Prostate gland (tissue), 2 donors: ENCODE results near the gene MLLT10. TPM values are rescaled to one million over a fixed set of nuclear protein-coding genes. Genes with fewer than 3 reads are reported as not detected.
"Not testable (repeated sequence)": the region's sequence is repeated elsewhere in the genome, so short reads cannot be mapped to it uniquely, and the experiment has no call there.

Source experiments
- DNase-seq: peaks from one replicate; pipeline ENCODE4 v3.0.0-alpha.2; 2019; ENCODE audit warnings: low spot score
- H3K27ac ChIP-seq, 2 donors: fragments of 200-600 bp; sonication (generic); 2 replicates each; pipeline ENCODE4 v1.5.1; 2017 to 2019
- H3K27me3 ChIP-seq: fragments of 200-600 bp; sonication (generic); replicated peaks from 2 replicates; pipeline ENCODE4 v1.5.1; 2019; ENCODE audit not compliant: insufficient read depth
- H3K36me3 ChIP-seq, 2 donors: fragments of 200-600 bp; sonication (generic); 1 replicate in 1 of 2; 2 replicates in 1 of 2; pipeline versions ENCODE4 v1.5.1 to v1.8.1; 2017 to 2019
- H3K4me1 ChIP-seq: fragments of 200-600 bp; sonication (generic); replicated peaks from 2 replicates; pipeline ENCODE4 v1.5.1; 2019
- H3K4me3 ChIP-seq, 2 donors: fragments of 200-600 bp; sonication (generic); 2 replicates each; pipeline ENCODE4 v1.5.1; 2017 to 2019
- H3K9me3 ChIP-seq: fragments of 200-600 bp; sonication (generic); 2 replicates; pipeline ENCODE4 v1.5.1; 2017
- CTCF ChIP-seq, 4 experiments: fragments of 200-600 bp in 2 of 4; fragments of 450-650 bp in 2 of 4; sonication (generic) in 2 of 4; IDR thresholded peaks; 1 replicate in 3 of 4; 2 replicates in 1 of 4; pipeline ENCODE4 v1.5.1; 2016 to 2019; ENCODE audit warnings: antibody characterized with exemption in 4 of 4, mild to moderate bottlenecking in 2 of 4, moderate library complexity in 2 of 4
- POLR2A ChIP-seq: fragments of 450-650 bp; IDR thresholded peaks from one replicate; pipeline ENCODE4 v1.6.1; 2016; ENCODE audit warnings: antibody characterized with exemption, mild to moderate bottlenecking
- POLR2AphosphoS5 ChIP-seq: sonication (generic); formaldehyde crosslinking; IDR thresholded peaks from one replicate; pipeline ENCODE4 v1.6.1; 2017; ENCODE audit warnings: antibody characterized with exemption
- WGBS: methylation state at CpG from one replicate; pipeline ENCODE4 v1.1.5; 2018; 5-methylcytosine and 5-hydroxymethylcytosine counted together
- intact Hi-C: fragments of 100-400 bp; cut with DNase I; formaldehyde crosslinking; loops from one replicate; pipeline ENCODE4 v1.14.2; 2022
- total RNA-seq, 2 donors: library from RNA; depleted of rRNA; stranded (reverse); fragments of >200 nt; gene quantifications; one replicate each; pipeline ENCODE4 v1.1.0, GENCODE V29; 2016

The MLLT10 gene
- total RNA-seq, 2 donors from 2014 or later: 31.2 to 68.3 TPM

- H3K4me3 ChIP-seq: no peak overlapping the region
- intact Hi-C loops: no loop called here
- no peaks in the 10 kb centered on the region for H3K9me3 ChIP-seq
- H3K36me3 ChIP-seq: no peaks in the 10 kb centered on the region
- DNase-seq: no peak
- H3K27ac ChIP-seq: no peak overlapping the region
- no peaks in the 10 kb centered on the region for H3K4me1 ChIP-seq
- H3K27me3 ChIP-seq: no peaks in the 10 kb centered on the region
- WGBS: 90% methylated on average over 4 of the region's 4 CpGs
- TF ChIP-seq POLR2A (no peak), CTCF (IDR thresholded peaks at IDR 0.05) (no peak), POLR2AphosphoS5 (no peak)
These were observed 178.9 kb downstream of the MLLT10 start for GRCh38 chr10:21712975-21713374.

GRCh38 chr10:21715531-21716195, 181.6 kb downstream of the MLLT10 start:
- intact Hi-C loops: no loop called here
- H3K36me3 ChIP-seq: no peaks in the 10 kb centered on the region
- no peak for TF ChIP-seq CTCF (IDR thresholded peaks at IDR 0.05)
- no peak overlapping the region for H3K4me3 ChIP-seq
- no peaks in the 10 kb centered on the region for H3K27me3 ChIP-seq
- 36% methylated on average over 2 of the region's 2 CpGs for WGBS
- H3K4me1 ChIP-seq: no peaks in the 10 kb centered on the region
- no peak overlapping the region for H3K27ac ChIP-seq
- H3K9me3 ChIP-seq: no peaks in the 10 kb centered on the region
- DNase-seq: no peak

GRCh38 chr10:21717437-21718054, 183.5 kb downstream of the MLLT10 start:
- H3K27me3 ChIP-seq, H3K36me3 ChIP-seq, intact Hi-C loops, H3K27ac ChIP-seq, H3K9me3 ChIP-seq, DNase-seq, H3K4me1 ChIP-seq, H3K4me3 ChIP-seq: not testable (repeated sequence)
- 97% methylated on average over 3 of the region's 3 CpGs for WGBS

- Histone ChIP-seq H3K4me1 (no peaks in the 10 kb centered on the region), H3K27ac (no peak overlapping the region), H3K4me3 (no peak overlapping the region), H3K9me3 (no peaks in the 10 kb centered on the region), H3K36me3 (no peaks in the 10 kb centered on the region), H3K27me3 (no peaks in the 10 kb centered on the region)
- TF ChIP-seq CTCF (IDR thresholded peaks at IDR 0.05) (no peak), POLR2A (no peak), POLR2AphosphoS5 (no peak)
- DNase-seq: no peak
- 54% methylated on average over 1 of the region's 1 CpG for WGBS
- intact Hi-C loops: no loop called here
These were observed 185.5 kb downstream of the MLLT10 start for GRCh38 chr10:21719502-21719901.

GRCh38 chr10:21720090-21720489, 186.1 kb downstream of the MLLT10 start:
- 88% methylated on average over 3 of the region's 3 CpGs for WGBS
- no peak overlapping the region for H3K27ac ChIP-seq
- intact Hi-C loops: no loop called here
- no peaks in the 10 kb centered on the region for H3K9me3 ChIP-seq
- no peak for DNase-seq
- H3K36me3 ChIP-seq: no peaks in the 10 kb centered on the region
- H3K4me1 ChIP-seq: no peaks in the 10 kb centered on the region
- TF ChIP-seq POLR2AphosphoS5: no peak
- no peak for TF ChIP-seq CTCF (IDR thresholded peaks at IDR 0.05)
- TF ChIP-seq POLR2A: no peak
- no peak overlapping the region for H3K4me3 ChIP-seq
- H3K27me3 ChIP-seq: no peaks in the 10 kb centered on the region
